OCI-LY7 (cell line): ENCODE data around the gene TMPRSS3.

Source experiments
- CTCF ChIP-seq: fragments of 200-600 bp; sonication (generic); conservative IDR thresholded peaks from 2 replicates; pipeline ENCODE4 v1.5.1; 2014; ENCODE audit warnings: mild to moderate bottlenecking, antibody characterized with exemption, low read length, moderate library complexity, mixed read lengths
- EZH2phosphoT487 ChIP-seq: fragments of 200-600 bp; sonication (generic); IDR thresholded peaks from 2 replicates; pipeline ENCODE4 v1.6.1; 2018; ENCODE audit warnings: low read depth, borderline replicate concordance, mild to moderate bottlenecking, mixed run types, antibody characterized with exemption, low read length, moderate library complexity, mixed read lengths

- no peak for TF ChIP-seq CTCF
- no peak for TF ChIP-seq EZH2phosphoT487
Observed at GRCh38 chr21:42351626-42352440, 44.0 kb downstream of the TMPRSS3 start.
